ENCODE data around the gene MPV17. TPM values are rescaled to one million over a fixed set of nuclear protein-coding genes. Genes with fewer than 3 reads are reported as not detected.

The MPV17 gene
- total and polyA plus RNA-seq, 2 donors (not counting 1 experiment from before 2014, with no cell fraction given): 103 to 137 TPM

GRCh38 chr2:27288610-27289009, 34.3 kb downstream of the MPV17 start:
- Histone ChIP-seq H3K9ac (ENCODE audit: low read length) (no peak overlapping the region), H3K4me2 (replicated peaks; ENCODE audit: low read depth, low read length, poor library complexity, severe bottlenecking) (no peak overlapping the region), H3K4me3 (ENCODE audit: control extremely low read depth in 1 of 5, extremely low read depth in 1 of 5, insufficient read depth in 1 of 5, low read depth in 2 of 5, low read length in 4 of 5) (no peak overlapping the region), H2AFZ (ENCODE audit: insufficient read depth, low read depth, low read length, poor library complexity, severe bottlenecking) (no peak overlapping the region), H4K20me1 (ENCODE audit: control insufficient read depth, insufficient read depth, low read length, poor library complexity, severe bottlenecking) (no peaks in the 10 kb centered on the region), H3K27ac (ENCODE audit: low read length in 2 of 2) (no peak overlapping the region), H3K9me3 (ENCODE audit: control extremely low read depth in 1 of 3, control insufficient read depth in 2 of 3, insufficient read depth in 1 of 3, low read length in 2 of 3) (no peaks in the 10 kb centered on the region), H3K36me3 (replicated peaks in 1 of 2; ENCODE audit: control extremely low read depth in 1 of 2, control insufficient read depth in 1 of 2, extremely low read depth in 1 of 2, insufficient read depth in 2 of 2, low read length in 1 of 2) (no peaks in the 10 kb centered on the region), H3K4me1 (ENCODE audit: control insufficient read depth in 2 of 2, insufficient read depth in 2 of 2, low read length in 2 of 2) (peaks cover 5 to 10% of the 10 kb centered on the region in 2 donors), H3K27me3 (replicated peaks in 1 of 4; ENCODE audit: control extremely low read depth in 1 of 4, control insufficient read depth in 3 of 4, insufficient read depth in 4 of 4, low read length in 3 of 4) (peaks cover 0 to 6% (median 0%) of the 10 kb centered on the region in 4 experiments), H3K79me2 (ENCODE audit: control insufficient read depth, insufficient read depth, low read length) (no peaks in the 10 kb centered on the region)
- Mint-ChIP-seq H3K27ac (no peak overlapping the region), H3K27me3 (peaks cover 21% of the 10 kb centered on the region), H3K4me1 (peaks cover 2% of the 10 kb centered on the region), H3K4me3 (no peak overlapping the region), H3K9me3 (ENCODE audit: insufficient read depth) (no peaks in the 10 kb centered on the region)
- CTCF ChIA-PET: interaction anchor here (1.6 to 1.9 kb wide), 2 partner anchors 14 to 327 kb away, joined by 6 to 7 read pairs; no protein-coding TSS in a partner anchor
- POLR2A ChIA-PET: no interaction called here
- no CpG with 5 or more reads among the region's 3 CpGs for WGBS (ENCODE audit: insufficient coverage)
- DNase-seq: no peak
- no peak for TF ChIP-seq EZH2 (IDR thresholded peaks at IDR 0.05; ENCODE audit: borderline replicate concordance, insufficient read depth, low read depth, low read length, poor library complexity, severe bottlenecking)
- no peak for TF ChIP-seq CTCF (IDR thresholded peaks at IDR 0.05)
- ATAC-seq (ENCODE audit: low read depth): no peak
- intact Hi-C loops (cut with micrococcal nuclease): no loop called here

- peaks cover 0 to 6% (median 3%) of the 10 kb centered on the region in 4 experiments for H3K27me3 ChIP-seq (replicated peaks in 1 of 4; ENCODE audit: control extremely low read depth in 1 of 4, control insufficient read depth in 3 of 4, insufficient read depth in 4 of 4, low read length in 3 of 4)
- Mint-ChIP-seq H3K27me3 (peaks cover 34% of the 10 kb centered on the region), H3K4me3 (no peak overlapping the region), H3K27ac (no peak overlapping the region), H3K4me1 (no peaks in the 10 kb centered on the region), H3K9me3 (ENCODE audit: insufficient read depth) (no peaks in the 10 kb centered on the region)
- H3K4me2 ChIP-seq (replicated peaks; ENCODE audit: low read depth, low read length, poor library complexity, severe bottlenecking): no peak overlapping the region
- no peak overlapping the region for H3K27ac ChIP-seq (ENCODE audit: low read length in 2 of 2)
- no peaks in the 10 kb centered on the region for H3K79me2 ChIP-seq (ENCODE audit: control insufficient read depth, insufficient read depth, low read length)
- H3K36me3 ChIP-seq (replicated peaks in 1 of 2; ENCODE audit: control extremely low read depth in 1 of 2, control insufficient read depth in 1 of 2, extremely low read depth in 1 of 2, insufficient read depth in 2 of 2, low read length in 1 of 2): no peaks in the 10 kb centered on the region
- DNase-seq (no peak), ATAC-seq (ENCODE audit: low read depth) (no peak)
- CTCF ChIA-PET: no interaction called here
- no peak overlapping the region for H3K4me3 ChIP-seq (ENCODE audit: control extremely low read depth in 1 of 5, extremely low read depth in 1 of 5, insufficient read depth in 1 of 5, low read depth in 2 of 5, low read length in 4 of 5)
- intact Hi-C loops (cut with micrococcal nuclease): no loop called here
- no peak overlapping the region for H2AFZ ChIP-seq (ENCODE audit: insufficient read depth, low read depth, low read length, poor library complexity, severe bottlenecking)
- H3K9me3 ChIP-seq (ENCODE audit: control extremely low read depth in 1 of 3, control insufficient read depth in 2 of 3, insufficient read depth in 1 of 3, low read length in 2 of 3): no peaks in the 10 kb centered on the region
- no peak for TF ChIP-seq EZH2 (IDR thresholded peaks at IDR 0.05; ENCODE audit: borderline replicate concordance, insufficient read depth, low read depth, low read length, poor library complexity, severe bottlenecking)
- no peak for TF ChIP-seq CTCF (IDR thresholded peaks at IDR 0.05)
- no peaks in the 10 kb centered on the region for H4K20me1 ChIP-seq (ENCODE audit: control insufficient read depth, insufficient read depth, low read length, poor library complexity, severe bottlenecking)
- H3K9ac ChIP-seq (ENCODE audit: low read length): no peak overlapping the region
- peaks cover 0 to 4% of the 10 kb centered on the region in 2 donors for H3K4me1 ChIP-seq (ENCODE audit: control insufficient read depth in 2 of 2, insufficient read depth in 2 of 2, low read length in 2 of 2)
- WGBS (ENCODE audit: insufficient coverage): no CpG with 5 or more reads among the region's 6 CpGs
- POLR2A ChIA-PET: no interaction called here
These were observed 37.4 kb downstream of the MPV17 start for GRCh38 chr2:27285481-27285880.

Measured in B cell (primary cell).